ENCODE measurements around the gene KCTD13.
"Not testable (repeated sequence)": the region's sequence is repeated elsewhere in the genome, so short reads cannot be mapped to it uniquely, and the experiment has no call there.

Gene KCTD13

GRCh38 chr16:29912087-29912486, 13.9 kb downstream of the KCTD13 start:
- Histone ChIP-seq H3K36me3 (ENCODE audit: control insufficient read depth, insufficient read depth, low read length) (no peaks in the 10 kb centered on the region), H2AFZ (no peak overlapping the region), H3K27ac (no peak overlapping the region), H3K9ac (no peak overlapping the region), H3K4me1 (peaks cover 4% of the 10 kb centered on the region), H3K4me3 (ENCODE audit: low read depth, low read length) (no peak overlapping the region), H3K9me3 (ENCODE audit: control insufficient read depth, low read length) (no peaks in the 10 kb centered on the region), H3K79me2 (no peaks in the 10 kb centered on the region), H3K4me2 (ENCODE audit: low read length) (no peak overlapping the region), H3K27me3 (ENCODE audit: control insufficient read depth, insufficient read depth, low read length) (no peaks in the 10 kb centered on the region)
- TF ChIP-seq, protein P1, sequence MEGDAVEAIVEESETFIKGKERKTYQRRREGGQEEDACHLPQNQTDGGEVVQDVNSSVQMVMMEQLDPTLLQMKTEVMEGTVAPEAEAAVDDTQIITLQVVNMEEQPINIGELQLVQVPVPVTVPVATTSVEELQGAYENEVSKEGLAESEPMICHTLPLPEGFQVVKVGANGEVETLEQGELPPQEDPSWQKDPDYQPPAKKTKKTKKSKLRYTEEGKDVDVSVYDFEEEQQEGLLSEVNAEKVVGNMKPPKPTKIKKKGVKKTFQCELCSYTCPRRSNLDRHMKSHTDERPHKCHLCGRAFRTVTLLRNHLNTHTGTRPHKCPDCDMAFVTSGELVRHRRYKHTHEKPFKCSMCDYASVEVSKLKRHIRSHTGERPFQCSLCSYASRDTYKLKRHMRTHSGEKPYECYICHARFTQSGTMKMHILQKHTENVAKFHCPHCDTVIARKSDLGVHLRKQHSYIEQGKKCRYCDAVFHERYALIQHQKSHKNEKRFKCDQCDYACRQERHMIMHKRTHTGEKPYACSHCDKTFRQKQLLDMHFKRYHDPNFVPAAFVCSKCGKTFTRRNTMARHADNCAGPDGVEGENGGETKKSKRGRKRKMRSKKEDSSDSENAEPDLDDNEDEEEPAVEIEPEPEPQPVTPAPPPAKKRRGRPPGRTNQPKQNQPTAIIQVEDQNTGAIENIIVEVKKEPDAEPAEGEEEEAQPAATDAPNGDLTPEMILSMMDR (IDR thresholded peaks at IDR 0.05): no peak

DNA sequence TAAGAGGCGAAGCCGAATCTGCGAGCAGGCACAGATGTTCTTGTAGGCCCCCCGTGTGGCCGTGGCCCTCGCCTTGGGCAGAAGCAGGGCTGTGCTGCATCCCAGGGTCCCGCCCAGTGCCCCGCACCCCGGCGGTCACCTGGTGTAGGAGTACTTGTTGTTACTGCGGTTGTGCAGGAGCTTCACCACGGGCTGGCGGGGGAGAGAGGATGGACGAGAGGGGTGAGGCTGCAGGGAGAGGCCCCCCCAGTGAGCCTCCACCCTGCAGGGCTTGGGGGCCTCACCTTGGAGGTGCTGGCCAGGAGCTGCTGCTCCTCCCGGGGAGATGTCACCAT, 14.4 kb downstream of the KCTD13 start:
- peaks cover 4% of the 10 kb centered on the region for H3K4me1 ChIP-seq
- H2AFZ ChIP-seq: no peak overlapping the region
- H3K9me3 ChIP-seq (ENCODE audit: control insufficient read depth, low read length): no peaks in the 10 kb centered on the region
- H3K4me2 ChIP-seq (ENCODE audit: low read length): no peak overlapping the region
- H3K79me2 ChIP-seq: no peaks in the 10 kb centered on the region
- no peak overlapping the region for H3K27ac ChIP-seq
- H3K9ac ChIP-seq: no peak overlapping the region
- H3K4me3 ChIP-seq (ENCODE audit: low read depth, low read length): no peak overlapping the region
- no peaks in the 10 kb centered on the region for H3K36me3 ChIP-seq (ENCODE audit: control insufficient read depth, insufficient read depth, low read length)
- no peaks in the 10 kb centered on the region for H3K27me3 ChIP-seq (ENCODE audit: control insufficient read depth, insufficient read depth, low read length)
- TF ChIP-seq, protein P1 (IDR thresholded peaks at IDR 0.05): no peak

GRCh38 chr16:29910819-29911675, 15.0 kb downstream of the KCTD13 start:
- Histone ChIP-seq H3K9me3 (ENCODE audit: control insufficient read depth, low read length) (no peaks in the 10 kb centered on the region), H3K4me1 (peaks cover 4% of the 10 kb centered on the region), H3K36me3 (ENCODE audit: control insufficient read depth, insufficient read depth, low read length) (no peaks in the 10 kb centered on the region), H2AFZ (no peak overlapping the region), H3K4me2 (ENCODE audit: low read length) (no peak overlapping the region), H3K4me3 (ENCODE audit: low read depth, low read length) (no peak overlapping the region), H3K27me3 (ENCODE audit: control insufficient read depth, insufficient read depth, low read length) (no peaks in the 10 kb centered on the region), H3K9ac (no peak overlapping the region), H3K27ac (no peak overlapping the region), H3K79me2 (no peaks in the 10 kb centered on the region)
- TF ChIP-seq, protein P1 (IDR thresholded peaks at IDR 0.05): no peak

DNA sequence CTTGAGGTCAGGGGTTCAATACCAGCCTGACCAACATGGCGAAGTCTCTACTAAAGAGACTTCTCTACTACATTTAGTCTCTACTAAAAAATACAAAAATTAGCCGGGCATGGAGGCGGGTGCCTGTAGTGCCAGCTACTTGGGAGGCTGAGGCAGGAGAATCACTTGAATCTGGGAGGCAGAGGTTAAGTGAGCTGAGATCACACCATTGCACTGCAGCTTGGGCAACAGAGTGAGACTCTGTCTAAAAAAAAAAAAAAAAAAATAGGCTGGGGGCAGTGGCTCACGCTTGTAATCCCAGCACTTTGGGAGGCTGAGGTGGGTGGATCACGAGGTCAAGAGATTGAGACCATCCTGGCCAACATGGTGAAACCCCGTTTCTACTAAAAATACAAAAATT, 16.2 kb downstream of the KCTD13 start:
- H3K9me3 ChIP-seq (ENCODE audit: control insufficient read depth, low read length); H3K79me2 ChIP-seq; H3K4me3 ChIP-seq (ENCODE audit: low read depth, low read length); H3K36me3 ChIP-seq (ENCODE audit: control insufficient read depth, insufficient read depth, low read length); H3K9ac ChIP-seq; H3K4me2 ChIP-seq (ENCODE audit: low read length); H2AFZ ChIP-seq; H3K27me3 ChIP-seq (ENCODE audit: control insufficient read depth, insufficient read depth, low read length); H3K27ac ChIP-seq; H3K4me1 ChIP-seq: not testable (repeated sequence)

- TF ChIP-seq, protein P1 (IDR thresholded peaks at IDR 0.05): no peak
- no peak overlapping the region for H3K27ac ChIP-seq
These were observed 16.6 kb downstream of the KCTD13 start for GRCh38 chr16:29909391-29909790.

More at GRCh38 chr16:29909391-29909790, 16.6 kb downstream of the KCTD13 start:
- Histone ChIP-seq H3K79me2 (no peaks in the 10 kb centered on the region), H2AFZ (no peak overlapping the region), H3K4me3 (ENCODE audit: low read depth, low read length) (no peak overlapping the region), H3K9me3 (ENCODE audit: control insufficient read depth, low read length) (no peaks in the 10 kb centered on the region), H3K4me1 (peaks cover 4% of the 10 kb centered on the region), H3K27me3 (ENCODE audit: control insufficient read depth, insufficient read depth, low read length) (no peaks in the 10 kb centered on the region), H3K9ac (no peak overlapping the region), H3K4me2 (ENCODE audit: low read length) (no peak overlapping the region), H3K36me3 (ENCODE audit: control insufficient read depth, insufficient read depth, low read length) (no peaks in the 10 kb centered on the region)
